Smooth muscle cell (in vitro differentiated cells): ENCODE results near the gene MARK4. TPM values are rescaled to one million over a fixed set of nuclear protein-coding genes. Genes with fewer than 3 reads are reported as not detected.

Experiments used
- DNase-seq: peaks from one replicate; lab custom pipeline; 2025; ENCODE audit not compliant: unreplicated experiment; lab: John Stamatoyannopoulos, UW
- H2AFZ ChIP-seq: fragments of 200-600 bp; sonication (generic); 2 replicates; pipeline ENCODE4 v1.6.0; 2016; ENCODE audit warnings: antibody characterized with exemption, low read depth, mild to moderate bottlenecking
- H3F3A ChIP-seq: fragments of 200-600 bp; sonication (generic); 2 replicates; pipeline ENCODE4 v1.6.0; 2017; ENCODE audit warnings: antibody characterized with exemption, low read depth
- H3K27ac ChIP-seq: fragments of 200-600 bp; sonication (generic); 2 replicates; pipeline ENCODE4 v1.5.1; 2016; ENCODE audit warnings: low read depth, mild to moderate bottlenecking
- H3K27me3 ChIP-seq: fragments of 200-600 bp; sonication (generic); 2 replicates; pipeline ENCODE4 v1.6.1; 2016; ENCODE audit warnings: low read depth, mild to moderate bottlenecking
- H3K36me3 ChIP-seq: fragments of 200-600 bp; sonication (generic); 2 replicates; pipeline ENCODE4 v1.5.1; 2016; ENCODE audit warnings: low read depth
- H3K4me1 ChIP-seq: fragments of 200-600 bp; sonication (generic); 2 replicates; pipeline ENCODE4 v1.5.1; 2016; ENCODE audit warnings: low read depth
- H3K4me2 ChIP-seq: fragments of 200-600 bp; sonication (generic); 2 replicates; pipeline ENCODE4 v1.6.0; 2016; ENCODE audit warnings: mild to moderate bottlenecking
- H3K4me3 ChIP-seq: fragments of 200-600 bp; sonication (generic); 2 replicates; pipeline ENCODE4 v1.5.1; 2016; ENCODE audit warnings: mild to moderate bottlenecking
- H3K79me2 ChIP-seq: fragments of 200-600 bp; sonication (generic); 2 replicates; pipeline ENCODE4 v1.6.0; 2016; ENCODE audit warnings: low read depth, mild to moderate bottlenecking
- H3K9ac ChIP-seq: fragments of 200-600 bp; sonication (generic); 2 replicates; pipeline ENCODE4 v1.6.0; 2016; ENCODE audit warnings: low read depth
- H3K9me3 ChIP-seq: fragments of 200-600 bp; sonication (generic); replicated peaks from 2 replicates; pipeline ENCODE4 v1.5.1; 2016; ENCODE audit warnings: low read depth
- H4K20me1 ChIP-seq: fragments of 200-600 bp; sonication (generic); 2 replicates; pipeline ENCODE4 v1.6.0; 2016; ENCODE audit warnings: low read depth
- WGBS: methylation state at CpG from one replicate; pipeline ENCODE4 v1.1.7; 2016; ENCODE audit warnings: low lambda C conversion rate; 5-methylcytosine and 5-hydroxymethylcytosine counted together
- polyA plus RNA-seq: library from polyadenylated mRNA; unstranded; fragments of >200 nt; fragmentation: Nextera tagmentation; extraction: Ambion mirVana; gene quantifications from 2 replicates; pipeline ENCODE4 v1.2.1, GENCODE V29; 2016
- total RNA-seq: library from RNA; depleted of rRNA; stranded (reverse); fragments of >200 nt; gene quantifications from 2 replicates; pipeline ENCODE4 v1.2.3, GENCODE V29; 2014
- TF ChIP-seq, protein P1 (sequence below): fragments of 200-600 bp; sonication (generic); IDR thresholded peaks from 2 replicates; pipeline ENCODE4 v1.5.1; 2017; ENCODE audit warnings: borderline replicate concordance, mild to moderate bottlenecking, antibody characterized with exemption; ENCODE audit not compliant: insufficient read depth, poor library complexity, severe bottlenecking

The MARK4 gene
- total and polyA plus RNA-seq, 2 experiments from 2014 or later, result 15.6 to 23.0 TPM

DNA sequence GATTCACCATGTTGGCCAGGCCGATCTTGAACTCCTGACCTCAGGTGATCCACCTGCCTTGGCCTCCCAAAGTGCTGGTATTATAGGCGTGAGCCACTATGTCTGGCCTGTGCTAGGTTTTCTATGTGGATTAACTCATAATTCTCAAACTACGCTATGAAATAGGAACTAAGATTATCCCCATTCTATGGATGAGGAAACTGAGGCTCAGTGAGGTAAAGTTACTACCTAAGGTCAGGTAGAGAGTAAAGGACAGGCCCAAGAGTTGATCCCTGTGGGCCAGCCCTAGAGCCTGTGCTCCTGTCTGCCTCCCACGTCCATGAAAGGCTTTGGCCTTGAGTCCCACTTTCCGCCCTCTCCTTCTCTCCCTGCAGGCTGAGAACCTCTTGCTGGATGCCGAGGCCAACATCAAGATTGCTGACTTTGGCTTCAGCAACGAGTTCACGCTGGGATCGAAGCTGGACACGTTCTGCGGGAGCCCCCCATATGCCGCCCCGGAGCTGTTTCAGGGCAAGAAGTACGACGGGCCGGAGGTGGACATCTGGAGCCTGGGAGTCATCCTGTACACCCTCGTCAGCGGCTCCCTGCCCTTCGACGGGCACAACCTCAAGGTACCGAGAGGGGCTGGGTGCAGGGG, 20.1 kb downstream of the MARK4 start:
- H3K4me3 ChIP-seq, result no peak overlapping the region
- H3K79me2 ChIP-seq, result no peaks in the 10 kb centered on the region
- no peak for DNase-seq
- no peaks in the 10 kb centered on the region for H3K9me3 ChIP-seq
- H3K9ac ChIP-seq, result no peak overlapping the region
- 98% methylated on average over 21 of the region's 21 CpGs for WGBS
- H3K27me3 ChIP-seq, result no peaks in the 10 kb centered on the region
- H3K27ac ChIP-seq, result no peak overlapping the region
- H4K20me1 ChIP-seq, result peaks cover 23% of the 10 kb centered on the region
- no peaks in the 10 kb centered on the region for H3F3A ChIP-seq
- H3K4me2 ChIP-seq, result no peak overlapping the region
- TF ChIP-seq, protein P1, sequence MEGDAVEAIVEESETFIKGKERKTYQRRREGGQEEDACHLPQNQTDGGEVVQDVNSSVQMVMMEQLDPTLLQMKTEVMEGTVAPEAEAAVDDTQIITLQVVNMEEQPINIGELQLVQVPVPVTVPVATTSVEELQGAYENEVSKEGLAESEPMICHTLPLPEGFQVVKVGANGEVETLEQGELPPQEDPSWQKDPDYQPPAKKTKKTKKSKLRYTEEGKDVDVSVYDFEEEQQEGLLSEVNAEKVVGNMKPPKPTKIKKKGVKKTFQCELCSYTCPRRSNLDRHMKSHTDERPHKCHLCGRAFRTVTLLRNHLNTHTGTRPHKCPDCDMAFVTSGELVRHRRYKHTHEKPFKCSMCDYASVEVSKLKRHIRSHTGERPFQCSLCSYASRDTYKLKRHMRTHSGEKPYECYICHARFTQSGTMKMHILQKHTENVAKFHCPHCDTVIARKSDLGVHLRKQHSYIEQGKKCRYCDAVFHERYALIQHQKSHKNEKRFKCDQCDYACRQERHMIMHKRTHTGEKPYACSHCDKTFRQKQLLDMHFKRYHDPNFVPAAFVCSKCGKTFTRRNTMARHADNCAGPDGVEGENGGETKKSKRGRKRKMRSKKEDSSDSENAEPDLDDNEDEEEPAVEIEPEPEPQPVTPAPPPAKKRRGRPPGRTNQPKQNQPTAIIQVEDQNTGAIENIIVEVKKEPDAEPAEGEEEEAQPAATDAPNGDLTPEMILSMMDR, result no peak
- H3K36me3 ChIP-seq, result peaks cover 3% of the 10 kb centered on the region
- H3K4me1 ChIP-seq, result no peaks in the 10 kb centered on the region
- no peak overlapping the region for H2AFZ ChIP-seq

DNA sequence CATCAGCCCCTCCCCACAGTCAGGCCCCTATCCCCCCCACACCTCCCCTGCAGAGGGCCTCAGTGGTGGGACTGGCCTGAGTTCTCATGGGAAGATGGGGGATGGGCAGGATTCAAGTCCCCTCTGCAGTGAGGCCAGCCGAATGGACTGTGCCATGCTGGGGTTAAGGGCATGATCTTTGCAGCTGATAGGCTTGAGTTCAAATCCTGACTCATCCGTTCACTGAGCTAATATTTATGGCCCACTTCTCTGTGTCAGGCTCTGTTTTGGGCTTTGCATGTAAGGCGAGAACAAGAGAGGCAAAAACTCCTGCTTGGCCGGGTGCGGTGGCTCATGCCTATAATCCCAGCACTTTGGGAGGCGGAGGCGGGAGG, 20.7 kb downstream of the MARK4 start:
- TF ChIP-seq, protein P1, result no peak
- no peak overlapping the region for H2AFZ ChIP-seq
- 79% methylated on average over 7 of the region's 7 CpGs for WGBS
- H3K4me2 ChIP-seq, result no peak overlapping the region
- H3K27ac ChIP-seq, result no peak overlapping the region
- H3K4me1 ChIP-seq, result no peaks in the 10 kb centered on the region
- no peak overlapping the region for H3K4me3 ChIP-seq
- H3F3A ChIP-seq, result no peaks in the 10 kb centered on the region
- no peaks in the 10 kb centered on the region for H3K79me2 ChIP-seq
- H3K9ac ChIP-seq, result no peak overlapping the region
- H3K36me3 ChIP-seq, result peaks cover 3% of the 10 kb centered on the region
- H3K9me3 ChIP-seq, result no peaks in the 10 kb centered on the region
- no peak for DNase-seq
- no peaks in the 10 kb centered on the region for H3K27me3 ChIP-seq
- peaks cover 27% of the 10 kb centered on the region for H4K20me1 ChIP-seq

DNA sequence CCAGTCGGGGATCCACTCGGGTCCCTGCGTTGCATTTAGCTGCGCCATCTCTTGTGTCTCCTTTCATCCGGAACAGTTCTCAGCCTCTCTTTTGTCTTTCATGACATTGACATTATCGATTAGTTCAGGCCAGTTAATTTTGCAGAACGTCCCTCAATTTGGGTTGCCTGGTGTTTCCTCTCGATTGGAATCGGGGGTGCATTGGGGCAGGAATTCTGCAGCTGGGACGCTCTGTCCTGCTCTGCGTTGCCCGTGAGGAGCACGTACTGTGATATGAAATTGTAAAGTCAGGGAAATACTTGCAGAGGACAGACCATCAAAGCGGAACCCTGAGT, 22.4 kb downstream of the MARK4 start:
- H3K27me3 ChIP-seq, result no peaks in the 10 kb centered on the region
- TF ChIP-seq, protein P1, result no peak
- H3F3A ChIP-seq, result peaks cover 9% of the 10 kb centered on the region
- no peak overlapping the region for H3K9ac ChIP-seq
- H2AFZ ChIP-seq, result no peak overlapping the region
- H3K27ac ChIP-seq, result no peak overlapping the region
- H3K36me3 ChIP-seq, result peaks cover 3% of the 10 kb centered on the region
- H3K79me2 ChIP-seq, result no peaks in the 10 kb centered on the region
- no peaks in the 10 kb centered on the region for H3K9me3 ChIP-seq
- no peak for DNase-seq
- H4K20me1 ChIP-seq, result peaks cover 27% of the 10 kb centered on the region
- H3K4me3 ChIP-seq, result no peak overlapping the region
- 94% methylated on average over 14 of the region's 14 CpGs for WGBS
- H3K4me2 ChIP-seq, result no peak overlapping the region
- no peaks in the 10 kb centered on the region for H3K4me1 ChIP-seq

DNA sequence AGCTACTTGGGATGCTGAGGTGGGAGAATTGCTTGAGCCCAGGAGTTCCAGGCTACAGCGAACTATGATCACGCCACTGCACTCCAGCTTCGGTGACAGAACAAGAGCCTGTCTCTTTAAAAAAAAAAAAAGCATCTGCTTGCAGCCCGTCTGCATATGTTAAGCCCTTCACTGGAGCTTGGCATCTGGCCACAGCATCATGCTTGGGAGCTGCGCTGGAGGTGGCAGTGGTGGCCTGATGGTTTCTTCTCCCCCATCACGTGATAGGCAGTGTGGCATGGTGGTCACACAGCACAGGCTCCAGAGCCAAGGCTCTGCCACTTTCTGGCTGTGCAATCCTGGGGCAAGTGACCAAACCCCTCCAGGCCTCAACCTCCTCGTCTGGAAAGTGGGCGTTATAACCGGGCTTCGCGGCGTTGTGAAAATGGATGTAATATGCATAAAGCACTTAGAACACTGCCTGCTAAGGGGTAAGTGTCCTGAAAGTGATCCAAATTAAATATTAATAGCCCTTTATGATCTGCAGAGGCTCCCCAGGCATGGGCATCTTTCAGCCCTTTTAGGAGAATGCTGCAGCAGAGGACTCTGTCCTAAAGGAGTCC, 24.4 kb downstream of the MARK4 start:
- Histone ChIP-seq H3K36me3 (peaks cover 3% of the 10 kb centered on the region), H3K4me2 (no peak overlapping the region), H3K27me3 (no peaks in the 10 kb centered on the region), H3K9ac (no peak overlapping the region), H2AFZ (no peak overlapping the region), H3K4me1 (no peaks in the 10 kb centered on the region), H3K9me3 (no peaks in the 10 kb centered on the region), H3K27ac (no peak overlapping the region), H3F3A (peaks cover 29% of the 10 kb centered on the region), H3K79me2 (no peaks in the 10 kb centered on the region), H3K4me3 (no peak overlapping the region), H4K20me1 (peaks cover 27% of the 10 kb centered on the region)
- no peak for DNase-seq
- TF ChIP-seq, protein P1, result no peak
- WGBS, result 72% methylated on average over 12 of the region's 12 CpGs
